Neuron (in vitro differentiated cells): ENCODE measurements around the gene PEAK1.

Experiments used
- H2AFZ ChIP-seq: one replicate; pipeline ENCODE4 v1.6.1; 2013; ENCODE audit warnings: low read depth, mild to moderate bottlenecking, inconsistent platforms, low read length, moderate library complexity
- H3K27me3 ChIP-seq: one replicate; pipeline ENCODE4 v1.6.1; 2013; ENCODE audit warnings: low read length; ENCODE audit not compliant: insufficient read depth
- H3K36me3 ChIP-seq: one replicate; pipeline ENCODE4 v1.6.1; 2013; ENCODE audit warnings: low read length; ENCODE audit not compliant: insufficient read depth
- H3K4me1 ChIP-seq: one replicate; pipeline ENCODE4 v1.6.1; 2013; ENCODE audit warnings: low read length; ENCODE audit not compliant: insufficient read depth
- H3K4me3 ChIP-seq: 2 replicates; pipeline ENCODE4 v1.5.1; 2013; ENCODE audit warnings: mild to moderate bottlenecking, low read length, moderate library complexity
- H3K9me3 ChIP-seq: one replicate; pipeline ENCODE4 v1.6.1; 2013; ENCODE audit warnings: low read length

PEAK1 gene

GRCh38 chr15:77070495-77071304, 349.2 kb downstream of the PEAK1 start, which contains the start of gene TSPAN3:
Gene TSPAN3, minus strand, starts transcription at chr15:77071109. Its CDS starts 155 bp downstream, at chr15:77070954.
- Histone ChIP-seq H3K27me3 (no peaks in the 10 kb centered on the region), H3K4me1 (peaks cover 9% of the 10 kb centered on the region), H3K4me3 (peak within 1 kb of the TSS; percentile 98)

GRCh38 chr15:77070180-77070494, 349.8 kb downstream of the PEAK1 start:
- no peaks in the 10 kb centered on the region for H3K36me3 ChIP-seq
- peak overlapping the region; percentile 98 for H3K4me3 ChIP-seq
- H3K27me3 ChIP-seq = no peaks in the 10 kb centered on the region
- H3K4me1 ChIP-seq = peaks cover 9% of the 10 kb centered on the region
- no peaks in the 10 kb centered on the region for H3K9me3 ChIP-seq
- H2AFZ ChIP-seq = no peak overlapping the region

More at GRCh38 chr15:77070495-77071304, 349.2 kb downstream of the PEAK1 start, which contains the start of gene TSPAN3:
- Histone ChIP-seq H2AFZ (peak within 1 kb of the TSS; percentile 65), H3K36me3 (no peaks in the 10 kb centered on the region), H3K9me3 (no peaks in the 10 kb centered on the region)

- H2AFZ ChIP-seq = no peak overlapping the region
- H3K27me3 ChIP-seq = no peaks in the 10 kb centered on the region
- peaks cover 1% of the 10 kb centered on the region for H3K36me3 ChIP-seq
- H3K4me3 ChIP-seq = peak overlapping the region; percentile 98
- no peaks in the 10 kb centered on the region for H3K9me3 ChIP-seq
- H3K4me1 ChIP-seq = peaks cover 9% of the 10 kb centered on the region
Observed at GRCh38 chr15:77069521-77070121, 350.3 kb downstream of the PEAK1 start.

GRCh38 chr15:77068633-77069032, 351.3 kb downstream of the PEAK1 start:
- Histone ChIP-seq H3K9me3 (no peaks in the 10 kb centered on the region), H3K4me3 (no peak overlapping the region), H2AFZ (no peak overlapping the region), H3K36me3 (peaks cover 5% of the 10 kb centered on the region), H3K4me1 (peaks cover 9% of the 10 kb centered on the region), H3K27me3 (no peaks in the 10 kb centered on the region)

- Histone ChIP-seq H3K4me3 (no peak overlapping the region), H3K4me1 (peaks cover 9% of the 10 kb centered on the region), H3K9me3 (no peaks in the 10 kb centered on the region), H2AFZ (no peak overlapping the region), H3K27me3 (no peaks in the 10 kb centered on the region), H3K36me3 (peaks cover 8% of the 10 kb centered on the region)
Observed at GRCh38 chr15:77067691-77068367, 352.1 kb downstream of the PEAK1 start.

- Histone ChIP-seq H3K9me3 (no peaks in the 10 kb centered on the region), H3K4me3 (no peak overlapping the region), H3K36me3 (peaks cover 8% of the 10 kb centered on the region), H3K4me1 (peaks cover 9% of the 10 kb centered on the region), H2AFZ (no peak overlapping the region), H3K27me3 (no peaks in the 10 kb centered on the region)
Observed at GRCh38 chr15:77066971-77067690, 352.8 kb downstream of the PEAK1 start.

- no peak overlapping the region for H3K4me3 ChIP-seq
- H3K36me3 ChIP-seq = peaks cover 8% of the 10 kb centered on the region
- no peaks in the 10 kb centered on the region for H3K27me3 ChIP-seq
- H3K9me3 ChIP-seq = no peaks in the 10 kb centered on the region
- no peak overlapping the region for H2AFZ ChIP-seq
- H3K4me1 ChIP-seq = peaks cover 13% of the 10 kb centered on the region
Observed at GRCh38 chr15:77064539-77065308, 355.2 kb downstream of the PEAK1 start.

GRCh38 chr15:77064063-77064462, 355.8 kb downstream of the PEAK1 start:
- H2AFZ ChIP-seq = no peak overlapping the region
- peaks cover 9% of the 10 kb centered on the region for H3K4me1 ChIP-seq
- H3K4me3 ChIP-seq = no peak overlapping the region
- H3K36me3 ChIP-seq = peaks cover 8% of the 10 kb centered on the region
- H3K27me3 ChIP-seq = no peaks in the 10 kb centered on the region
- no peaks in the 10 kb centered on the region for H3K9me3 ChIP-seq

GRCh38 chr15:77063249-77063648, 356.7 kb downstream of the PEAK1 start:
- Histone ChIP-seq H3K36me3 (peaks cover 12% of the 10 kb centered on the region), H3K4me3 (no peak overlapping the region), H3K9me3 (no peaks in the 10 kb centered on the region), H3K27me3 (no peaks in the 10 kb centered on the region), H2AFZ (no peak overlapping the region), H3K4me1 (peaks cover 9% of the 10 kb centered on the region)

GRCh38 chr15:77060546-77060945, 359.4 kb downstream of the PEAK1 start:
- H2AFZ ChIP-seq = no peak overlapping the region
- no peak overlapping the region for H3K4me3 ChIP-seq
- no peaks in the 10 kb centered on the region for H3K27me3 ChIP-seq
- no peaks in the 10 kb centered on the region for H3K9me3 ChIP-seq
- peaks cover 9% of the 10 kb centered on the region for H3K4me1 ChIP-seq
- H3K36me3 ChIP-seq = peaks cover 26% of the 10 kb centered on the region

- Histone ChIP-seq H2AFZ (no peak overlapping the region), H3K36me3 (peaks cover 31% of the 10 kb centered on the region), H3K4me3 (no peak overlapping the region), H3K4me1 (peaks cover 9% of the 10 kb centered on the region), H3K27me3 (no peaks in the 10 kb centered on the region), H3K9me3 (no peaks in the 10 kb centered on the region)
Observed at GRCh38 chr15:77059786-77060361, 360.0 kb downstream of the PEAK1 start.

- H3K4me3 ChIP-seq = no peak overlapping the region
- no peaks in the 10 kb centered on the region for H3K27me3 ChIP-seq
- peaks cover 39% of the 10 kb centered on the region for H3K36me3 ChIP-seq
- H3K4me1 ChIP-seq = peaks cover 9% of the 10 kb centered on the region
- H2AFZ ChIP-seq = no peak overlapping the region
- H3K9me3 ChIP-seq = no peaks in the 10 kb centered on the region
Observed at GRCh38 chr15:77058468-77058867, 361.4 kb downstream of the PEAK1 start.
